Skeletal muscle satellite cell (primary cell): ENCODE results near the gene CIBAR2.

Experiments used
- H3K27me3 ChIP-seq: 2 replicates; pipeline ENCODE4 v1.7.0; 2013; ENCODE audit warnings: low read length; ENCODE audit not compliant: control insufficient read depth, insufficient read depth
- H3K36me3 ChIP-seq: 2 replicates; pipeline ENCODE4 v1.7.0; 2013; ENCODE audit warnings: mild to moderate bottlenecking, control low read depth, low read length; ENCODE audit not compliant: insufficient read depth
- H3K4me1 ChIP-seq: 2 replicates; pipeline ENCODE4 v1.7.0; 2013; ENCODE audit warnings: low read length; ENCODE audit not compliant: control insufficient read depth, insufficient read depth
- H3K4me2 ChIP-seq: 2 replicates; pipeline ENCODE4 v1.7.0; 2013; ENCODE audit warnings: mild to moderate bottlenecking, low read length
- H3K4me3 ChIP-seq: 2 replicates; pipeline ENCODE4 v1.7.0; 2013; ENCODE audit warnings: low read length
- H3K9ac ChIP-seq: 2 replicates; pipeline ENCODE4 v1.7.0; 2013; ENCODE audit warnings: mild to moderate bottlenecking, low read depth, low read length, moderate library complexity
- H3K9me3 ChIP-seq: replicated peaks from 2 replicates; pipeline ENCODE4 v1.7.0; 2013; ENCODE audit warnings: mild to moderate bottlenecking, control low read depth, low read length

Gene CIBAR2

GRCh38 chr16:85065099-85065498 lies 47.2 kb downstream of the CIBAR2 start:
- Histone ChIP-seq H3K9ac (no peak overlapping the region), H3K4me3 (no peak overlapping the region), H3K9me3 (no peaks in the 10 kb centered on the region), H3K36me3 (no peaks in the 10 kb centered on the region), H3K27me3 (no peaks in the 10 kb centered on the region), H3K4me2 (no peak overlapping the region), H3K4me1 (no peaks in the 10 kb centered on the region)

GRCh38 chr16:85064186-85064585 lies 48.1 kb downstream of the CIBAR2 start:
- H3K4me3 ChIP-seq, result no peak overlapping the region
- no peaks in the 10 kb centered on the region for H3K27me3 ChIP-seq
- no peaks in the 10 kb centered on the region for H3K4me1 ChIP-seq
- H3K9ac ChIP-seq, result no peak overlapping the region
- no peak overlapping the region for H3K4me2 ChIP-seq
- no peaks in the 10 kb centered on the region for H3K9me3 ChIP-seq
- no peaks in the 10 kb centered on the region for H3K36me3 ChIP-seq

GRCh38 chr16:85062845-85063244 lies 49.4 kb downstream of the CIBAR2 start:
- H3K36me3 ChIP-seq, result no peaks in the 10 kb centered on the region
- no peaks in the 10 kb centered on the region for H3K9me3 ChIP-seq
- no peak overlapping the region for H3K9ac ChIP-seq
- H3K4me2 ChIP-seq, result no peak overlapping the region
- no peak overlapping the region for H3K4me3 ChIP-seq
- H3K4me1 ChIP-seq, result no peaks in the 10 kb centered on the region
- H3K27me3 ChIP-seq, result no peaks in the 10 kb centered on the region

- H3K27me3 ChIP-seq, result no peaks in the 10 kb centered on the region
- H3K9ac ChIP-seq, result no peak overlapping the region
- H3K4me1 ChIP-seq, result no peaks in the 10 kb centered on the region
- H3K36me3 ChIP-seq, result no peaks in the 10 kb centered on the region
- H3K4me3 ChIP-seq, result no peak overlapping the region
- H3K4me2 ChIP-seq, result no peak overlapping the region
- H3K9me3 ChIP-seq, result no peaks in the 10 kb centered on the region
Measured at GRCh38 chr16:85062323-85062722, 49.9 kb downstream of the CIBAR2 start.

- Histone ChIP-seq H3K4me1 (no peaks in the 10 kb centered on the region), H3K9ac (no peak overlapping the region), H3K4me2 (no peak overlapping the region), H3K9me3 (no peaks in the 10 kb centered on the region), H3K27me3 (no peaks in the 10 kb centered on the region), H3K4me3 (no peak overlapping the region), H3K36me3 (no peaks in the 10 kb centered on the region)
Measured at GRCh38 chr16:85061566-85061965, 50.7 kb downstream of the CIBAR2 start.

- Histone ChIP-seq H3K4me3 (no peak overlapping the region), H3K36me3 (no peaks in the 10 kb centered on the region), H3K27me3 (no peaks in the 10 kb centered on the region), H3K4me1 (peaks cover 19% of the 10 kb centered on the region), H3K4me2 (no peak overlapping the region), H3K9me3 (no peaks in the 10 kb centered on the region), H3K9ac (no peak overlapping the region)
Measured at GRCh38 chr16:85058909-85059308, 53.4 kb downstream of the CIBAR2 start.

GRCh38 chr16:85057948-85058347 lies 54.3 kb downstream of the CIBAR2 start:
- Histone ChIP-seq H3K4me3 (no peak overlapping the region), H3K9ac (no peak overlapping the region), H3K4me1 (peaks cover 19% of the 10 kb centered on the region), H3K27me3 (no peaks in the 10 kb centered on the region), H3K9me3 (no peaks in the 10 kb centered on the region), H3K36me3 (no peaks in the 10 kb centered on the region), H3K4me2 (no peak overlapping the region)

- H3K4me1 ChIP-seq, result peaks cover 20% of the 10 kb centered on the region
- no peaks in the 10 kb centered on the region for H3K36me3 ChIP-seq
- H3K4me3 ChIP-seq, result no peak overlapping the region
- no peaks in the 10 kb centered on the region for H3K27me3 ChIP-seq
- no peak overlapping the region for H3K9ac ChIP-seq
- no peak overlapping the region for H3K4me2 ChIP-seq
- H3K9me3 ChIP-seq, result no peaks in the 10 kb centered on the region
Measured at GRCh38 chr16:85057212-85057889, 54.9 kb downstream of the CIBAR2 start.

GRCh38 chr16:85056211-85056748 lies 56.0 kb downstream of the CIBAR2 start:
- no peaks in the 10 kb centered on the region for H3K36me3 ChIP-seq
- H3K27me3 ChIP-seq, result no peaks in the 10 kb centered on the region
- H3K4me1 ChIP-seq, result peaks cover 23% of the 10 kb centered on the region
- peak overlapping the region; percentile 29 for H3K9ac ChIP-seq
- H3K9me3 ChIP-seq, result no peaks in the 10 kb centered on the region
- peak overlapping the region; percentile 78 for H3K4me2 ChIP-seq
- H3K4me3 ChIP-seq, result no peak overlapping the region

GRCh38 chr16:85055493-85056210 lies 56.6 kb downstream of the CIBAR2 start:
- H3K4me2 ChIP-seq, result peak overlapping the region; percentile 78
- no peaks in the 10 kb centered on the region for H3K27me3 ChIP-seq
- H3K9ac ChIP-seq, result peak overlapping the region; percentile 29
- H3K9me3 ChIP-seq, result no peaks in the 10 kb centered on the region
- H3K4me3 ChIP-seq, result peak overlapping the region; percentile 50
- H3K36me3 ChIP-seq, result no peaks in the 10 kb centered on the region
- H3K4me1 ChIP-seq, result peaks cover 29% of the 10 kb centered on the region

GRCh38 chr16:85054948-85055492 lies 57.3 kb downstream of the CIBAR2 start:
- Histone ChIP-seq H3K4me3 (peak overlapping the region; percentile 50), H3K4me2 (peak overlapping the region; percentile 78), H3K36me3 (no peaks in the 10 kb centered on the region), H3K4me1 (peaks cover 33% of the 10 kb centered on the region), H3K9ac (peak overlapping the region; percentile 29), H3K9me3 (no peaks in the 10 kb centered on the region), H3K27me3 (no peaks in the 10 kb centered on the region)
